ENCODE data around the gene DYNC1I1. TPM values are rescaled to one million over a fixed set of nuclear protein-coding genes. Genes with fewer than 3 reads are reported as not detected.

Gene DYNC1I1
- polyA plus RNA-seq, 6 donors from 2014 or later: not detected

GRCh38 chr7:96016735-96017134 is 244.4 kb downstream of the DYNC1I1 start:
- Mint-ChIP-seq H3K4me3 (no peak overlapping the region), H3K4me1 (no peaks in the 10 kb centered on the region), H3K36me3 (no peaks in the 10 kb centered on the region), H3K9me3 (peaks cover 0 to 9% (median 0%) of the 10 kb centered on the region in 7 donors), H3K27me3 (peaks cover 4 to 11% (median 8%) of the 10 kb centered on the region in 3 donors), H3K27ac (no peak overlapping the region)
- ATAC-seq (ENCODE audit: low read depth in 2 of 2) (no peak), DNase-seq (no peak)

GRCh38 chr7:96017877-96018276 is 245.5 kb downstream of the DYNC1I1 start:
- Mint-ChIP-seq H3K27ac (no peak overlapping the region), H3K36me3 (no peaks in the 10 kb centered on the region), H3K9me3 (peaks cover 0 to 9% (median 0%) of the 10 kb centered on the region in 7 donors), H3K4me1 (no peaks in the 10 kb centered on the region), H3K27me3 (peaks cover 4% of the 10 kb centered on the region in 3 donors), H3K4me3 (no peak overlapping the region)
- no peak for DNase-seq
- no peak for ATAC-seq (ENCODE audit: low read depth in 2 of 2)

- H3K9me3 Mint-ChIP-seq: peaks cover 0 to 9% (median 0%) of the 10 kb centered on the region in 7 donors
- no peaks in the 10 kb centered on the region for H3K4me1 Mint-ChIP-seq
- no peak overlapping the region for H3K27ac Mint-ChIP-seq
- no peak for ATAC-seq (ENCODE audit: low read depth in 2 of 2)
- peaks cover 0 to 7% (median under 1%) of the 10 kb centered on the region in 3 donors for H3K27me3 Mint-ChIP-seq
- H3K36me3 Mint-ChIP-seq: no peaks in the 10 kb centered on the region
- DNase-seq: no peak
- no peak overlapping the region for H3K4me3 Mint-ChIP-seq
Observed at GRCh38 chr7:96021568-96021967, 249.2 kb downstream of the DYNC1I1 start.

- Mint-ChIP-seq H3K4me1 (no peaks in the 10 kb centered on the region), H3K9me3 (peaks cover 0 to 9% (median 0%) of the 10 kb centered on the region in 7 donors), H3K36me3 (no peaks in the 10 kb centered on the region), H3K27me3 (peaks cover 0 to 10% (median 6%) of the 10 kb centered on the region in 3 donors), H3K4me3 (no peak overlapping the region), H3K27ac (no peak overlapping the region)
- ATAC-seq (ENCODE audit: low read depth in 2 of 2): no peak
- no peak for DNase-seq
Observed at GRCh38 chr7:96023387-96023786, 251.0 kb downstream of the DYNC1I1 start.

GRCh38 chr7:96026010-96026409 is 253.7 kb downstream of the DYNC1I1 start:
- Mint-ChIP-seq H3K27ac (no peak overlapping the region), H3K4me3 (no peak overlapping the region), H3K27me3 (peaks cover 0 to 6% (median 6%) of the 10 kb centered on the region in 3 donors), H3K4me1 (no peaks in the 10 kb centered on the region), H3K9me3 (peaks cover 0 to 2% (median 0%) of the 10 kb centered on the region in 7 donors), H3K36me3 (no peaks in the 10 kb centered on the region)
- ATAC-seq (ENCODE audit: low read depth in 2 of 2): no peak
- no peak for DNase-seq

GRCh38 chr7:96026611-96027010 is 254.3 kb downstream of the DYNC1I1 start:
- ATAC-seq (ENCODE audit: low read depth in 2 of 2): no peak
- peaks cover 0 to 2% (median 0%) of the 10 kb centered on the region in 7 donors for H3K9me3 Mint-ChIP-seq
- no peaks in the 10 kb centered on the region for H3K4me1 Mint-ChIP-seq
- peak overlapping the region in 1 of 6 donors; percentile 24 for H3K27ac Mint-ChIP-seq
- no peaks in the 10 kb centered on the region for H3K36me3 Mint-ChIP-seq
- peaks cover 0 to 6% (median 6%) of the 10 kb centered on the region in 3 donors for H3K27me3 Mint-ChIP-seq
- no peak for DNase-seq
- H3K4me3 Mint-ChIP-seq: no peak overlapping the region

- Mint-ChIP-seq H3K27me3 (peaks cover 0 to 6% (median 6%) of the 10 kb centered on the region in 3 donors), H3K4me1 (no peaks in the 10 kb centered on the region), H3K36me3 (no peaks in the 10 kb centered on the region), H3K27ac (no peak overlapping the region), H3K9me3 (peaks cover 0 to 2% (median 0%) of the 10 kb centered on the region in 7 donors), H3K4me3 (no peak overlapping the region)
- no peak for DNase-seq
- ATAC-seq (ENCODE audit: low read depth in 2 of 2): no peak
Observed at GRCh38 chr7:96028729-96029128, 256.4 kb downstream of the DYNC1I1 start.

GRCh38 chr7:96033009-96033598 is 260.8 kb downstream of the DYNC1I1 start:
- no peak overlapping the region for H3K4me3 Mint-ChIP-seq

GRCh38 chr7:96034940-96035727 is 262.8 kb downstream of the DYNC1I1 start:
- no peak overlapping the region for H3K27ac Mint-ChIP-seq
- H3K27me3 Mint-ChIP-seq: peaks cover 0 to 1% (median 0%) of the 10 kb centered on the region in 3 donors
- DNase-seq (no peak), ATAC-seq (ENCODE audit: low read depth in 2 of 2) (no peak)
- no peaks in the 10 kb centered on the region for H3K9me3 Mint-ChIP-seq
- H3K36me3 Mint-ChIP-seq: no peaks in the 10 kb centered on the region
- no peak overlapping the region for H3K4me3 Mint-ChIP-seq
- H3K4me1 Mint-ChIP-seq: no peaks in the 10 kb centered on the region

More at GRCh38 chr7:96033009-96033598, 260.8 kb downstream of the DYNC1I1 start:
- ATAC-seq (ENCODE audit: low read depth in 2 of 2) (no peak), DNase-seq (no peak)
- Mint-ChIP-seq H3K9me3 (no peaks in the 10 kb centered on the region), H3K36me3 (no peaks in the 10 kb centered on the region), H3K27ac (no peak overlapping the region), H3K4me1 (no peaks in the 10 kb centered on the region), H3K27me3 (no peaks in the 10 kb centered on the region)

- Mint-ChIP-seq H3K36me3 (no peaks in the 10 kb centered on the region), H3K27me3 (peaks cover 0 to 6% (median 0%) of the 10 kb centered on the region in 3 donors), H3K9me3 (no peaks in the 10 kb centered on the region), H3K27ac (no peak overlapping the region), H3K4me1 (no peaks in the 10 kb centered on the region), H3K4me3 (no peak overlapping the region)
- DNase-seq (no peak), ATAC-seq (ENCODE audit: low read depth in 2 of 2) (no peak)
Observed at GRCh38 chr7:96040250-96040772, 268.0 kb downstream of the DYNC1I1 start.

- no peaks in the 10 kb centered on the region for H3K9me3 Mint-ChIP-seq
- H3K4me1 Mint-ChIP-seq: no peaks in the 10 kb centered on the region
- no peak overlapping the region for H3K4me3 Mint-ChIP-seq
- H3K27me3 Mint-ChIP-seq: peaks cover 0 to 6% (median 0%) of the 10 kb centered on the region in 3 donors
- H3K36me3 Mint-ChIP-seq: no peaks in the 10 kb centered on the region
- DNase-seq: no peak
- H3K27ac Mint-ChIP-seq: no peak overlapping the region
- ATAC-seq (ENCODE audit: low read depth in 2 of 2): no peak
Observed at GRCh38 chr7:96041171-96041570, 268.8 kb downstream of the DYNC1I1 start.

- no peaks in the 10 kb centered on the region for H3K4me1 Mint-ChIP-seq
- no peak overlapping the region for H3K27ac Mint-ChIP-seq
- no peaks in the 10 kb centered on the region for H3K9me3 Mint-ChIP-seq
- peaks cover 0 to 4% (median 0%) of the 10 kb centered on the region in 3 donors for H3K27me3 Mint-ChIP-seq
- DNase-seq (no peak), ATAC-seq (ENCODE audit: low read depth in 2 of 2) (no peak)
- no peak overlapping the region for H3K4me3 Mint-ChIP-seq
- H3K36me3 Mint-ChIP-seq: no peaks in the 10 kb centered on the region
Observed at GRCh38 chr7:96045181-96045580, 272.8 kb downstream of the DYNC1I1 start.

GRCh38 chr7:96045919-96046318 is 273.6 kb downstream of the DYNC1I1 start:
- Mint-ChIP-seq H3K27me3 (no peaks in the 10 kb centered on the region), H3K9me3 (no peaks in the 10 kb centered on the region), H3K36me3 (no peaks in the 10 kb centered on the region)

GRCh38 chr7:96052289-96052688 is 279.9 kb downstream of the DYNC1I1 start:
- Mint-ChIP-seq H3K27me3 (peaks cover 0 to 7% (median 0%) of the 10 kb centered on the region in 3 donors), H3K36me3 (no peaks in the 10 kb centered on the region), H3K4me1 (no peaks in the 10 kb centered on the region), H3K9me3 (peaks cover 0 to 1% (median 0%) of the 10 kb centered on the region in 7 donors), H3K27ac (no peak overlapping the region), H3K4me3 (no peak overlapping the region)
- DNase-seq (no peak), ATAC-seq (ENCODE audit: low read depth in 2 of 2) (no peak)

More at GRCh38 chr7:96045919-96046318, 273.6 kb downstream of the DYNC1I1 start:
- no peak overlapping the region for H3K4me3 Mint-ChIP-seq
- H3K4me1 Mint-ChIP-seq: no peaks in the 10 kb centered on the region
- ATAC-seq (ENCODE audit: low read depth in 2 of 2) (no peak), DNase-seq (no peak)
- no peak overlapping the region for H3K27ac Mint-ChIP-seq

All from naive B cell (primary cell).